C4-2B (cell line): ENCODE data around the gene HIRIP3.
"Not testable (repeated sequence)": the region's sequence is repeated elsewhere in the genome, so short reads cannot be mapped to it uniquely, and the experiment has no call there.

ENCODE experiments used
- H3K27ac ChIP-seq: fragments of 450-650 bp; 2 replicates; pipeline ENCODE4 v1.5.1; 2017
- ZFX ChIP-seq: fragments of 450-650 bp; IDR thresholded peaks from 2 replicates; pipeline ENCODE4 v1.6.1; 2017
- TF ChIP-seq, protein P1 (sequence below): fragments of 450-650 bp; conservative IDR thresholded peaks from 2 replicates; pipeline ENCODE4 v1.5.1; 2017; ENCODE audit warnings: mild to moderate bottlenecking

The HIRIP3 gene

DNA sequence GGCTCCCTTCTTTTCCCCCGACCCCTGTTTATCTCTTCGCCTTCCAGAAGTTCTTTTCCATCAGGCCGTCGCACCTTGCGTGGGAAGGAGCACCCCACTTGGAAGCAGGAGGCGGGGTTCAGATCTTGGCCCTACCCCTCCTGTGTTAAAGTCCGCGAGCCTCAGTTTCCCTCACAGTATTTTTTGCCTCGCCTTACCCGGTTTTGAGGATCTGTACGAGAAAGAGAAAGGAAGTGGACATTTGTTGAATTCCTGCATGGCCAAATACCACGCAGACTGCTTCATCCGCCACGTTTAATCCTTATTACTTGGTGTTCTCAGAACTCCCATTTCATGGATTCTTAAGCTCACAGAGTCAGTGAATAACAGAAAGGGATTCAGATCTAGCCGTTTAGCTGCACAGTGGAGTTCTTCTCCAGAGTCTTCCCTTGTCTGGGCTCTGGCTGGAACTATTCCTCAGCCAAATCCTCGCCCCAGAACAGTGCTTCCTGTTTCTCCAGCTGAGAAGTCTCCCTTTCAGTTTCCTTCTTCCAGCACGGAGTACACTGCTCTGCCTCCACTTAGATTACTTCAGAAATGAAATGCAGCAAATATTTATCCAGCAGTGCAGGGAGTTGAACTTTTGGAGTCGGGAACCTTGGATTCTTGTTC, 32.9 kb downstream of the HIRIP3 start:
- no peak for TF ChIP-seq ZFX
- TF ChIP-seq, protein P1, sequence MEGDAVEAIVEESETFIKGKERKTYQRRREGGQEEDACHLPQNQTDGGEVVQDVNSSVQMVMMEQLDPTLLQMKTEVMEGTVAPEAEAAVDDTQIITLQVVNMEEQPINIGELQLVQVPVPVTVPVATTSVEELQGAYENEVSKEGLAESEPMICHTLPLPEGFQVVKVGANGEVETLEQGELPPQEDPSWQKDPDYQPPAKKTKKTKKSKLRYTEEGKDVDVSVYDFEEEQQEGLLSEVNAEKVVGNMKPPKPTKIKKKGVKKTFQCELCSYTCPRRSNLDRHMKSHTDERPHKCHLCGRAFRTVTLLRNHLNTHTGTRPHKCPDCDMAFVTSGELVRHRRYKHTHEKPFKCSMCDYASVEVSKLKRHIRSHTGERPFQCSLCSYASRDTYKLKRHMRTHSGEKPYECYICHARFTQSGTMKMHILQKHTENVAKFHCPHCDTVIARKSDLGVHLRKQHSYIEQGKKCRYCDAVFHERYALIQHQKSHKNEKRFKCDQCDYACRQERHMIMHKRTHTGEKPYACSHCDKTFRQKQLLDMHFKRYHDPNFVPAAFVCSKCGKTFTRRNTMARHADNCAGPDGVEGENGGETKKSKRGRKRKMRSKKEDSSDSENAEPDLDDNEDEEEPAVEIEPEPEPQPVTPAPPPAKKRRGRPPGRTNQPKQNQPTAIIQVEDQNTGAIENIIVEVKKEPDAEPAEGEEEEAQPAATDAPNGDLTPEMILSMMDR, result no peak
- H3K27ac ChIP-seq, result peak overlapping the region; percentile 75

DNA sequence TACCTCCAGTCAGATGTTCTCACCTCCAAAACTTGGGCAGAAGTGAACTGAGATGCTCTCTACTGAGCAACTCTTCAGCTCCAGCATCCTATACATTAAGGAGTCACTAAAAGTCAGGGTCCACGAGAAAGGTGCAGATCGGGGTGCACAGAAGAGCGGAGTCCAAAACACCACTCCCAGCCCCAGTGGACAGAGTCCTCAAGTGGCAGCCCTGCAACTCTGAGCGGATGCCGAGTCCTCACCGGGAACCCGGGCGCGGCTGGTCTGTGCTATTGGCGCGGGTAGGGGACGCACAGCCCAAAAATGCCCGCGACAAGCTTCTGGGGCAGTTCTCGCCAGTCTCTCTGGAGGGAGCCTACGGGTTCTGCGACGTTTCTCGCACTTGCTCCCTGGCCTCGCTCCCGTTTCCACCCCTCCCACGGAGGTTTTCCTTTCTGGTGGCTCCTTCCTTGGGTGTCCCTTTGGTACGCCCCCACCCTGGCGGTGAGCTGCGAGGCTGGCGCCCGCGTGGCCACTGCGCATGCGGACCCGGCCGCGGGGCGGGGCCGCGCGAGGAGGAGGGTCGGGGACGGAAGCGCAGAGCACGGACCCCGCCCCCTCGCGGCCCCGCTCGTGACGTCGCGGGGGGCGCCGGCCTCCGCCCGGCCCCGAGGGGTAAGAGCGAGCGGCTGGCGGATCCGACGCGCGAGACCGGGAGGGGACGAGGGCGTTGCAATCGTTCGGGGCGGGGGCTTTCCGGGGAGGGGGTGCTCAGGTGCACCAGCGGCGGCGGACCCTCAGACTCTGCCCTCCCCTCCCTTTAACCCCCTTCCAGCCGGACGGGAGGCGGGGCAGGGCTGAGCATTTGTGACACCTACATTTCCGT, 33.7 kb downstream of the HIRIP3 start, which contains the start of gene TMEM219:
TSS of gene TMEM219 (plus strand) at position 601 of the 865 bp plus-strand sequence. CDS start 1,065 bp downstream, outside the sequence.
- no peak for TF ChIP-seq ZFX
- TF ChIP-seq, protein P1, result no peak; the same call in 1 of the 2 replicates
- H3K27ac ChIP-seq, result peak within 1 kb of the TSS; percentile 75

DNA sequence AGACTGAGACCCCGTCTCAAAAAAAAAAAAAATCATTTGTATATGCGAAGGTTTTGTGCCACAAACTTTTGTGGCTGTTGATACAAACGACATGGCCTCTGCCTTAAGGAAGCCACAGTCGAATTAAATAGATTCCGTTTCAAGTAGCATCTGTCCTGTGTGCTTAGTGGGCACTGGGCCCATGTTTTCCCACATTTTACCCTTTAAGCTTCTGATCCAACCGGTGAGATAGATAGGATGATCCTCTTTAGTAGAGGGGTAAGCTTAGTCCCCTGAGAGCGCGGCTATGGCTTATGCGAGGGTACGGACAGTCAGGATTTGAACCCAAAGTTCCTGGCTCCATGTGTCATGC, 34.3 kb downstream of the HIRIP3 start:
- TF ChIP-seq ZFX, result no peak
- TF ChIP-seq, protein P1, result no peak
- H3K27ac ChIP-seq, result peak overlapping the region; percentile 75

DNA sequence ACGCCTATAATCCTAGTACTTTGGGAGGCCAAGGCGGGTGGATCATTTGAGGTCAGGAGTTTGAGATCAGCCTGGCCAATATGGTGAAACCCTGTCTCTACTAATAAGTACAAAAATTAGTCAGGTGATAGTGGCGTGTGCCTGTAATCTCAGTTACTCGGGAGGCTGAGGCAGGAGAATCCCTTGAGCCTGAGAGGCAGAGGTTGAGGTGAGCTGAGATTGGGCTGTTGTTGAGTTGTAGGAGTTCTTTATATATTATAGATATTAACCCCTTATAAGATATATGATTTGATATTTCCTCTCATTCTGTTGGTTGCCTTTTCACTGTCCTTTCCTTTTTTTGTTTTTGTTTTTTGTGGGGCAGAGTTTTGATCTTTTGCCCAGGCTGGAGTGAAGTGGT, 35.6 kb downstream of the HIRIP3 start:
- not testable (repeated sequence) for H3K27ac ChIP-seq

DNA sequence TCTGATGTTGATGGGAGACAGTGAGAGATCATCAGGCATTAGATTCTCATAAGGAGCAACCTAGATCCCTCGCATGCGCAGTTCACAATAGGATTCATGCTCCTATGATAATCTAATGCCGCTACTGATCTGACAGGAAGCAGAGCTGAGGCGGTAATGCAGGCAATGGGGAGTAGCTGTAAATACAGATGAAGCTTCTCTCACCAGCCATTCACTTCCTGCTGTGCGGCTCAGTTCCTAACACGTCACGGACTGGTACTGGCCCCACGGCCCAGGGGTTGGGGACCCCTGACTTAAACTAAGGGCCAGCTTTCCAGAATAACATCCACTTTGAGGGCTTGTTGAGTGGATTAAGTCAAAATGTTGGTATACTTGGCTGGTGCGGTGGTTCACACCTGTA, 36.1 kb downstream of the HIRIP3 start:
- TF ChIP-seq, protein P1, result no peak
- TF ChIP-seq ZFX, result no peak
- no peak overlapping the region for H3K27ac ChIP-seq

DNA sequence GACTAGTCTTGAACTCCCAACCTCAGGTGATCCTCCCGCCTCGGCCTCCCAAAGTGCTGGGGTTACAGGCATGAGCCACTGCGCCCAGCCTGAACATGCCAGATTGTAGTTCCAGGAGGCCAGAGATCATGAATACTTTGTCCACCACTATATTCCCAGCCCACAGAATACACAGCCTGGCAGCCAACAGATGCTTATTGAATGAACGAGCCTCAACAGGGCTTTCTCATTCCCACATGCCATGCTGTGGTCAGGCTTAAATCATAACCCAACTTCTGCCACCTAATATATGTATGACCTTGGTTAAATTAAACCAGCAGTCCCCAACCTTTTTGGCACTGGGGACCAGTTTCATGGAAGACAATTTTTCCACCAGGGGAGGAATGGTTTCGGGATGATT, 36.7 kb downstream of the HIRIP3 start:
- no peak for TF ChIP-seq ZFX
- TF ChIP-seq, protein P1, result no peak
- no peak overlapping the region for H3K27ac ChIP-seq

DNA sequence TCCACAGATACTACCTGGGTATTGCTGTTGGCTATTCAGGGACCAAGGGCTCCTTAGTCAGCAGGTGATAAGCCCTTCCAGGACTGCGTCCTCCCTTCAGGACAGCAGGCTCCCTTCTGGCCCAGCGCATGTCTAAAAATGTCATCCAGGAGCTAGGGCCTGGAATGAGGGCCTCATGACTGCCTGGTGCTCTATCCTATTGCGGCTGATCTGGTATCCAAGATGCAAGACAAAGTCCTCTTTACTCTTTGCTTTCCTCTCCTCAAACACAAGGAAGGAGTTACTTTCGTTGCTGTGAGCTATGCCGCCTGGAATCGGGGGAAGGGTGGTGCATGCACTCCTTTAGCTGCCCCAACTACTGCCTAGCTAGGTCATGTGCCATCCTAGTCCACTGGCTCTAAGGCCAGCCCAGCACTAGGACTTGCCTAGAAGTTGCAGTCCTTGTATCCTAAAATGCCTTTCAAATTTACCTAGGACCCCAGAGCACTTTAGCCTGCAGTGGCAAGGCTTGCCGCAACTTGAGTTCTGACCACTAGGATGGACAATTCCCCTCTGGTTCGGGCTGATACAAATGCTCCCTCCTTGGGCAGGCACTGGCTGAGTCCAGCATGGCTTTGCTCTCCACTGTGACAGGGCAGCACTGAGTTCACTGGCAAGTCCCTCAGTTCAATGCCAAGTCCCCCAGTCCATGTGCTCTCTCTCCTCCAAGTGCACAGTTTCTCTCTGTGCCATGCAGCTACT, 43.6 kb downstream of the HIRIP3 start:
- TF ChIP-seq, protein P1, result no peak
- no peak for TF ChIP-seq ZFX
- H3K27ac ChIP-seq, result no peak overlapping the region
